Aorta (tissue), 5 donors: ENCODE measurements around the gene CEP126. TPM values are rescaled to one million over a fixed set of nuclear protein-coding genes. Genes with fewer than 3 reads are reported as not detected.
A peak's percentile ranks its signal among the peaks of the same experiment; 100 is the strongest.

Source experiments
- ATAC-seq: fragments of 200-7000 bp; cut with Tn5 transposase; one replicate; pipeline ENCODE4 v1.9.1; 2022; ENCODE audit warnings: moderate library complexity; ENCODE audit not compliant: low FRiP score
- DNase-seq, 2 donors: peaks; one replicate each; pipeline ENCODE4 v3.0.0-alpha.2; 2020
- H3K27ac ChIP-seq, 2 donors: one replicate each; pipeline ENCODE4 v1.5.1; 2013; ENCODE audit warnings: low read length in 2 of 2, mild to moderate bottlenecking in 2 of 2, moderate library complexity in 2 of 2, control low read depth in 1 of 2, inconsistent platforms in 1 of 2, low read depth in 1 of 2
- H3K27me3 ChIP-seq, 2 donors: one replicate each; pipeline ENCODE4 v1.6.1; 2013; ENCODE audit warnings: control low read depth in 1 of 2, low read length in 1 of 2, mild to moderate bottlenecking in 1 of 2, moderate library complexity in 1 of 2; ENCODE audit not compliant: insufficient read depth in 2 of 2, control insufficient read depth in 1 of 2
- H3K36me3 ChIP-seq, 2 donors: one replicate each; pipeline ENCODE4 v1.6.1; 2013; ENCODE audit warnings: control low read depth in 1 of 2, low read length in 1 of 2, mild to moderate bottlenecking in 1 of 2; ENCODE audit not compliant: insufficient read depth in 2 of 2, control insufficient read depth in 1 of 2
- H3K4me1 ChIP-seq, 2 donors: one replicate each; pipeline ENCODE4 v1.6.1; 2013; ENCODE audit warnings: low read length in 2 of 2, control low read depth in 1 of 2, mild to moderate bottlenecking in 1 of 2, moderate library complexity in 1 of 2; ENCODE audit not compliant: insufficient read depth in 2 of 2, control insufficient read depth in 1 of 2
- H3K4me3 ChIP-seq, 2 donors: one replicate each; pipeline ENCODE4 v1.5.1; 2013; ENCODE audit warnings: low read length in 2 of 2, control low read depth in 1 of 2, mild to moderate bottlenecking in 1 of 2
- H3K9me3 ChIP-seq: one replicate; pipeline ENCODE4 v1.6.1; 2013; ENCODE audit warnings: mild to moderate bottlenecking, low read length; ENCODE audit not compliant: control insufficient read depth
- WGBS, 2 donors: extraction: QIAGEN DNeasy Blood & Tissue Kit; methylation state at CpG; one replicate each; pipeline ENCODE4 v1.1.7; 2013; 5-methylcytosine and 5-hydroxymethylcytosine counted together
- intact Hi-C, 2 donors: fragments of 100-400 bp; cut with DNase I; formaldehyde crosslinking; loops; one replicate each; pipeline versions ENCODE4 v1.14.2 to v1.15.0; 2022
- polyA plus RNA-seq, 2 donors: library from polyadenylated mRNA; stranded (reverse); fragments of 200-250 nt; gene quantifications; one replicate each; pipeline ENCODE4 v1.2.3, GENCODE V29; 2013
- total RNA-seq, 2 donors: library from RNA; stranded (reverse); fragmentation: NEBNext Ultra II Directional; extraction: Animal tissue kit (Norgen Biotek cat#: 25700); gene quantifications; one replicate each; pipeline ENCODE4 v1.2.1, GENCODE V29; 2021
- donor health status: healthy with polysubstance abuse.
- donor health status: Bipolar disorder and iron deficiency.
- donor health status: DM: no; HTN: no; CAD: no.
- donor health status: DM: no; HTN: no; CAD: no.
- donor health status: DM: yes; HTN: yes; CAD: no.

CEP126 gene
- total and polyA plus RNA-seq, 4 donors: 3.0 to 14.7 (median 11.5) TPM

DNA sequence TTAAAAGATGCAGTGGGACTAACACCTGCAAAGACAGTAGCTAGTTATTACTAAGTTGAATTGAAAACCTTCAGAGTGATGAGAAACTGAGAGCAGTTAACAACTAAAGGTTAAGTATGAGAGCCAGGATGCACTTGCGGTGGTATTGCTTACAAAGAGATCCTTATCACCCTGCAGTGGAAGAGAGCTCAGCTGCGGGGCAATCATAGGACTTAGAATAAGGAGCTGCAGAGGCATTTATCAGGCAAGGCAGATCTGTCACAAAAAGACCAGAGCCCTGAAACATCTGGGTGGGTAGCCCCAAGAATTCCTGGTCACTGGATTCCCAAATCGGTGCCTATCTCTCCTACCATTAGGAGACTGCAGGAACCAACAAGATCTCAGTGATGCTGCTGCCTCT, 98.1 kb downstream of the CEP126 start:
- no peak for ATAC-seq
- intact Hi-C loops: no loop called here
- Histone ChIP-seq H3K4me3 (no peak overlapping the region), H3K36me3 (no peaks in the 10 kb centered on the region), H3K4me1 (peaks cover 0 to 3% of the 10 kb centered on the region in 2 donors), H3K27ac (no peak overlapping the region), H3K9me3 (no peaks in the 10 kb centered on the region), H3K27me3 (no peaks in the 10 kb centered on the region)
- DNase-seq: no peak
- WGBS, 2 donors: 89 to 95% methylated on average over 3 of the region's 3 CpGs

DNA sequence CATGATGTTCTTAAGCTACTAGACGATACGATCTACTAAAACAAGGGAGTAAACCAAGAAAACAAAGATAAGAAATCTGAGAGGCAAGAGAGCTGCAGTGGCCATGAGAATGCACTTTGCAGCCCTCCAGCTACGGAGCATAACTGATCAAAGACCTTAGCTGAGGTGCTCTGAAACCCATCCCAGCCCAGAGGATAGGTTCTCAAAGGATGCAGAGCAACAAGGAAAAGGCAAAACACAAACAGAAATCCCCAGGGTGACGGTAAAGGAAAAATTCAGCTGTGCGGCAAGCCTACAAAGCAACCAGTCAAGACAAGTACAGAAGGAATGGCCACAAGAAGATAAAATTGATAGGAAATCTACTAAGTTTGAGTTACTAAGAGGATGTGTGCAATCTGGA, 99.9 kb downstream of the CEP126 start:
- H3K4me3 ChIP-seq: no peak overlapping the region
- DNase-seq (no peak), ATAC-seq (no peak)
- H3K4me1 ChIP-seq: peaks cover 0 to 3% of the 10 kb centered on the region in 2 donors
- H3K9me3 ChIP-seq: no peaks in the 10 kb centered on the region
- no peak overlapping the region for H3K27ac ChIP-seq
- WGBS, 2 donors: 89 to 93% methylated on average over 5 of the region's 5 CpGs
- no peaks in the 10 kb centered on the region for H3K36me3 ChIP-seq
- H3K27me3 ChIP-seq: no peaks in the 10 kb centered on the region
- intact Hi-C loops: no loop called here

GRCh38 chr11:102017026-102017425, 102.2 kb downstream of the CEP126 start:
- Histone ChIP-seq H3K9me3 (no peaks in the 10 kb centered on the region), H3K4me1 (peaks cover 0 to 3% of the 10 kb centered on the region in 2 donors), H3K27ac (no peak overlapping the region), H3K36me3 (no peaks in the 10 kb centered on the region), H3K4me3 (no peak overlapping the region), H3K27me3 (no peaks in the 10 kb centered on the region)
- no peak for ATAC-seq
- 12 to 22% methylated on average over 3 of the region's 3 CpGs for WGBS, 2 donors
- intact Hi-C loops: no loop called here
- DNase-seq: no peak

DNA sequence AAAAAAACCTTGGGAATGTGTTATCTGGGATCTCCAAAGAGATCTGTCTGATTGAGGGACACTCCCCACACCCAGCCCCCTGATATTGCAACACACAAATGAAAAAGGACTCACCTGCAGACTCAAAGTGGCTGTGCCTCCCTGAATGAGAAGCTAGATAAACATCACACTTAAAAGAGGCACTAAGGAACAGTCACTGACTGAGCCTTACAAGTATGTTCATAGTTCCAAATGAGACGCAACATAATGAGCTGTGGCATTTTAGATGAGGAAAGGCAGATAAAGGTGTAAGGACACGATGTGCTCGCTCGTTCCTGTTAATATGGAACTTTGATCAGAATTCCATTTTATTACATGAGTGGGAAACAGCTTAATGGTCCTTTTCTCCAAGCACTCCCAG, 111.4 kb downstream of the CEP126 start:
- Histone ChIP-seq H3K4me3 (no peak overlapping the region), H3K36me3 (no peaks in the 10 kb centered on the region), H3K27ac (no peak overlapping the region), H3K9me3 (no peaks in the 10 kb centered on the region), H3K27me3 (no peaks in the 10 kb centered on the region), H3K4me1 (no peaks in the 10 kb centered on the region)
- 70 to 86% methylated on average over 4 of the region's 4 CpGs for WGBS, 2 donors
- intact Hi-C loops: no loop called here
- DNase-seq: no peak
- ATAC-seq: no peak

DNA sequence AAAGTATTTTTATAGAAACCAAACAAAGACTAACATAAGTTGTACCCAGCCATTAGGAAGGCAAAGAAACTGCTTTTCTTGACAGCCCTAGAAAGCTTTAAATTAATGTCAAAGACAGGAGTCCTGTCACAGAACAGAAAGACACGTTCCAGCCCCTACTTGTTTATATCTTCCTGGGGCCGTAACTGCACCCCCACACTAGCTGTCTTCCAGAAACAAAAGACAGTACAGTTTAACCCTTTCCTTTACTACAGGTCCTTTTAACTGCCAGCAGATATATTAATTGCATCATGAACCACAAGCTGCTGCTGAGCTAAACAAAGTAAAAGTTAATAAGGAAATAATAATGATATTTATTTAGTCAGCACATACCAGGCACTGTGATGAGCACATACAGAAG, 112.1 kb downstream of the CEP126 start:
- Histone ChIP-seq H3K4me1 (no peaks in the 10 kb centered on the region), H3K27me3 (no peaks in the 10 kb centered on the region), H3K4me3 (no peak overlapping the region), H3K9me3 (no peaks in the 10 kb centered on the region), H3K27ac (no peak overlapping the region), H3K36me3 (no peaks in the 10 kb centered on the region)
- no peak for DNase-seq
- ATAC-seq: no peak
- WGBS, 2 donors: 18 to 26% methylated on average over 2 of the region's 2 CpGs
- intact Hi-C loops: no loop called here

DNA sequence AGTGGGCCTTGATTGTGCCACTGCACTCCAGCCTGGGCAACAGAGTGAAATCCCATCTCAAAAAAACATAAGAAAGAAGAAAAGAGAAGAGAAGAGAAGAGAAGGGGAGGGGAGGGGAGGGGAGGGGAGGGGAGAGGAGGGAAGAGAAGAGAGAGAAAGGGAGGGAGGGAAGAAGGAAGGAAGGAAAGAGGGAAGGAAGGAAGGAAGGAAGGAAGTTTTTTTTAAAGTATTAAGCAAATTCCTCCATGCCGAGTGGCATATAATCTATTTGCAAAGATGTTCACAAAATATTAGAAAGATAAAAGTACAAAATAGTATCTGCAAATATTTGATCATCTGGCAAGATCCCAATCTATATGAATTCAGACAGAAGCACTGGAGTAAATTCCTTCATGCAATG, 121.9 kb downstream of the CEP126 start:
- Histone ChIP-seq H3K9me3 (no peaks in the 10 kb centered on the region), H3K36me3 (no peaks in the 10 kb centered on the region), H3K27me3 (no peaks in the 10 kb centered on the region), H3K27ac (no peak overlapping the region), H3K4me3 (no peak overlapping the region), H3K4me1 (no peaks in the 10 kb centered on the region)
- WGBS, 2 donors: 83 to 86% methylated on average over 1 of the region's 1 CpG
- ATAC-seq (no peak), DNase-seq (no peak)
- intact Hi-C loops: no loop called here

DNA sequence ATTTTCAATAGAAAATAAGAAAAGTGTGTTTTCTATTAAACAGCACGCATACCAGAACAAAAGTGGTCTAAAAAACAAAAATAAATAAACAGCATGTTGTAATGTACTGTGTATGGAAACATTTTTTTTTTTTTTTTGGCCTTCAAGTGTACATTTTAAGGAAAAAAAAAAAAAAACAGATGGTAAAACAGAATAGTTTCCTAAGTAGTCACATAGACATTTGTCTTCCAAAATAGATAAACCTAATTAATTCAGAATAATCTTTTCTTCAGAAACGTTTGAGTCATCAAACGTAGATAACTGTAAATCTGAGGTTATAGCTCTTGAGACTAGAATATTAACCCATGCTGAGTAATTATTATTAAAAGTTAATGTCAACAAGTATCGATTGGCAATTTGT, 132.0 kb downstream of the CEP126 start:
- Histone ChIP-seq H3K27me3 (no peaks in the 10 kb centered on the region), H3K4me1 (no peaks in the 10 kb centered on the region), H3K4me3 (peak overlapping the region; percentile 56 to 86), H3K9me3 (no peaks in the 10 kb centered on the region), H3K36me3 (no peaks in the 10 kb centered on the region), H3K27ac (peak overlapping the region in 1 of 2 donors; percentile 87)
- WGBS, 2 donors: 20 to 22% methylated on average over 4 of the region's 4 CpGs
- DNase-seq (no peak), ATAC-seq (no peak)
- intact Hi-C loops: loop anchor here (2.0 to 10.0 kb wide), 2 partner anchors 64 to 178 kb away; partner anchors contain the start of gene YAP1 (in 1 of the 2)

- peak within 1 kb of the TSS; percentile 56 to 86 for H3K4me3 ChIP-seq
- WGBS, 2 donors: 0 to 1% methylated on average over 45 of the region's 45 CpGs
- no peaks in the 10 kb centered on the region for H3K36me3 ChIP-seq
- intact Hi-C loops: loop anchor here (2.0 to 10.0 kb wide), 2 partner anchors 63 to 177 kb away; partner anchors contain the start of gene YAP1 (in 1 of the 2)
- peak within 1 kb of the TSS; percentile 3 to 87 for H3K27ac ChIP-seq
- H3K9me3 ChIP-seq: no peaks in the 10 kb centered on the region
- no peaks in the 10 kb centered on the region for H3K27me3 ChIP-seq
- DNase-seq (peak; percentile 96 to 99), ATAC-seq (peak; percentile 96)
- no peaks in the 10 kb centered on the region for H3K4me1 ChIP-seq
These were observed 132.6 kb downstream of the CEP126 start, which contains the start of gene CFAP300 for GRCh38 chr11:102047305-102047924. Gene CFAP300 (plus strand): TSS chr11:102047437. CDS start chr11:102047471, 34 bp downstream.
